Panc1 (cell line): ENCODE measurements around the gene AACS.

ENCODE experiments used
- POLR2AphosphoS5 ChIP-seq: IDR thresholded peaks from 2 replicates; pipeline ENCODE4 v1.6.1; 2012; ENCODE audit warnings: mild to moderate bottlenecking, low read depth, low read length, moderate library complexity
- TF ChIP-seq, protein P1 (sequence below): fragments of 450-650 bp; IDR thresholded peaks from 2 replicates; pipeline ENCODE4 v1.5.1; 2017; ENCODE audit warnings: mild to moderate bottlenecking

DNA sequence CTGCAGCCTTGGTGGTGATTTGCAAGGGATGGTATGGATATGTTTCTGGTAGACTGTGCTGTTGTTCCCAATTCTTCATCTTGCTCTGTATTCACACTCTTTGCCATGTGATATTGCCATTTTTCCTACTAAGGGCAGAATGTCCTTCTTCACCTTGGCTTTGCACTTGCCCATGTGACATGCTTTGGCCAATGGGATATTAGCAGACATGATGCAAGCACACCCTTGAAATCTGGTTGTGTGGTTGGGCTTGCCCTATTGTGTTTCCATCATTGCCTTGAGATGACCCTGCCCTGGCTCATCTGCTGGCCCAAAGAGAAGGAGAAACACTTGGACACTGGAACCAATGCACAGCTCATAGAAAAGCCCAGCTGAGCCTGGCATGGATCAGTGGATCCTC, 110.3 kb downstream of the AACS start:
- TF ChIP-seq, protein P1, sequence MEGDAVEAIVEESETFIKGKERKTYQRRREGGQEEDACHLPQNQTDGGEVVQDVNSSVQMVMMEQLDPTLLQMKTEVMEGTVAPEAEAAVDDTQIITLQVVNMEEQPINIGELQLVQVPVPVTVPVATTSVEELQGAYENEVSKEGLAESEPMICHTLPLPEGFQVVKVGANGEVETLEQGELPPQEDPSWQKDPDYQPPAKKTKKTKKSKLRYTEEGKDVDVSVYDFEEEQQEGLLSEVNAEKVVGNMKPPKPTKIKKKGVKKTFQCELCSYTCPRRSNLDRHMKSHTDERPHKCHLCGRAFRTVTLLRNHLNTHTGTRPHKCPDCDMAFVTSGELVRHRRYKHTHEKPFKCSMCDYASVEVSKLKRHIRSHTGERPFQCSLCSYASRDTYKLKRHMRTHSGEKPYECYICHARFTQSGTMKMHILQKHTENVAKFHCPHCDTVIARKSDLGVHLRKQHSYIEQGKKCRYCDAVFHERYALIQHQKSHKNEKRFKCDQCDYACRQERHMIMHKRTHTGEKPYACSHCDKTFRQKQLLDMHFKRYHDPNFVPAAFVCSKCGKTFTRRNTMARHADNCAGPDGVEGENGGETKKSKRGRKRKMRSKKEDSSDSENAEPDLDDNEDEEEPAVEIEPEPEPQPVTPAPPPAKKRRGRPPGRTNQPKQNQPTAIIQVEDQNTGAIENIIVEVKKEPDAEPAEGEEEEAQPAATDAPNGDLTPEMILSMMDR, result no peak
- no peak for TF ChIP-seq POLR2AphosphoS5
